ENCODE results near the gene PPM1M. TPM values are rescaled to one million over a fixed set of nuclear protein-coding genes. Genes with fewer than 3 reads are reported as not detected.

Gene PPM1M
- polyA plus RNA-seq, 1 of the 3 experiments (the other 2 are of a cell fraction): 19.2 TPM

DNA sequence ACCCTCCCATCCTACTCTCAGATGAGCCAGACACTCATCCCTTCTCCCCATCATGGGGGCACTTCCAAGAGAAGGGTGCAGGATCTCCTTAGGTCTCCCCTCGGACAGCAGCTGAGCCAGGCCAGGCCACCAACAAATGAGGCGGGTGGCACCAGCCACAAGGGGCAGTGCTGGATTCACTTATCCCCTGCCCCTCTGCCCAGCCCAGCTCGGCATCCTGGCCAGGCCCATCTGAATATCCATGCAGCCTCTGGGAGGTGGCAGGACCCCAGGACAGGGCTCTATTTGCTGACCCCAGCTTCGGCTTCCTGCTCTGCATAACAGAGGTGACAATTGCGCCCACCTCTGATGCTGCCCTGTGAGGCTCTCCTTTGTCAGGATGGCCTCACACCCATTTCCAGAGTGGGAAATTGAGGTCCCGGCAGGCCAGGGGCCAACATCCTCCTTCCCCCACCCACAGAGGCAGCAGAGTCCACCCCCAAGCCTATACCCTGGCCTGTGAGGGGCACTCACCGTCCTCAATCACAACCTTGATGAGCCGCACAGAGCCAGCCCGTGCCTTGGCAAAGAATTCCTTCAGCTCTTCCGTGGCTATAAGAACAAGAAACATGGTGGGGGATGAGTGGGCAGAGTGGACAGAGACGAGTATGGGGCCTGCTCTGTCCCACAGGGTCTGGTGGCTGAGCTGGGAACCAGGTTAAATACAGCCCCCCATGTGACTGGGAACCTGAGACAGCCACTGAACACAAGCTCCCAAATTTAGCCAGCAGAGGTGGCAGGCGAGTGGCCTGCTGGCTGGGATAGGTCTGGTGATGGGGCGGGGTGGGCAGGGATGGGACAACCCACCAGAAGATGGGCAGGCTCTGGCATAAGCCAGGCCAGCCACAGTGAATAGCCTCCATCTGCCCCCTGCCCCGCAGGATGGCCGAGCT, 10.8 kb upstream of the PPM1M start:
- no peak overlapping the region for H3K4me2 ChIP-seq

DNA sequence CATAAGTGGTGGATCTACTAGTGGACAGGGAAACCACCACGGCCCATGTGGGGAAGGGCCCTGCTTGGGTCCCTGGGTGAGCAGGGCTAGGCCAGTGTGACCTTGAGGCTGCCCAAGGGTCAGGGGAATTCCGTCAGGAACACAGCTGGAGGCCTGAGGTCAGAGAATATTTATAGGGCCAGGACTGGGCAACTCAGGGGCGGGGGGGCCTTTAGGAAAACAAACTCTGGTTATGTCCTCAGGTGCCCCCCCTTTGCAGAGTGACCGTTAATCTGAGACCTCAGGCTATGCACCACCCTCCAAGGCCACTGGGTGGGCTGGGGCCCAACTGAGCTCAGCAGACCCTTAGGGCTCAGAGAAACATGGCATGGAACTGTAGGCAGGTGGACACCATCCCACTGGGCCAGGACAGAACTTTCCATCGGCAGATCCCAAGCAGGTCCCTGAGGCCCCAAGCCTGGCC, 9.1 kb upstream of the PPM1M start:
- peak overlapping the region; percentile 89 for H3K4me2 ChIP-seq
- peak overlapping the region in 1 of 2 experiments; percentile 97; a peak in 2 of 4 replicates for H3K4me3 ChIP-seq (ENCODE audit: low read depth in 2 of 2, low read length in 1 of 2)
- POLR2A ChIA-PET: interaction anchor here (4.6 kb wide), 1 partner anchor 42 kb away, joined by 67 read pairs; the partner anchor contains the start of gene WDR82
- WGBS (ENCODE audit: low lambda C conversion rate): 71% methylated on average over 4 of the region's 5 CpGs
- peaks cover 15% of the 10 kb centered on the region for H3F3A ChIP-seq (replicated peaks; ENCODE audit: insufficient read depth)
- H2AFZ ChIP-seq (ENCODE audit: low read depth): no peak overlapping the region
- H3K27me3 ChIP-seq (ENCODE audit: insufficient read depth): no peaks in the 10 kb centered on the region
- CTCF ChIA-PET: interaction anchor here (0.6 to 11.8 kb wide), 10 partner anchors 9 to 380 kb away, joined by 3 to 257 read pairs (median 4); partner anchors contain the start of genes GLYCTK, PPM1M, TLR9 and WDR82
- no peak for TF ChIP-seq FOSL2 (IDR thresholded peaks at IDR 0.05; ENCODE audit: borderline replicate concordance, low read depth)
- TF ChIP-seq, protein P1, sequence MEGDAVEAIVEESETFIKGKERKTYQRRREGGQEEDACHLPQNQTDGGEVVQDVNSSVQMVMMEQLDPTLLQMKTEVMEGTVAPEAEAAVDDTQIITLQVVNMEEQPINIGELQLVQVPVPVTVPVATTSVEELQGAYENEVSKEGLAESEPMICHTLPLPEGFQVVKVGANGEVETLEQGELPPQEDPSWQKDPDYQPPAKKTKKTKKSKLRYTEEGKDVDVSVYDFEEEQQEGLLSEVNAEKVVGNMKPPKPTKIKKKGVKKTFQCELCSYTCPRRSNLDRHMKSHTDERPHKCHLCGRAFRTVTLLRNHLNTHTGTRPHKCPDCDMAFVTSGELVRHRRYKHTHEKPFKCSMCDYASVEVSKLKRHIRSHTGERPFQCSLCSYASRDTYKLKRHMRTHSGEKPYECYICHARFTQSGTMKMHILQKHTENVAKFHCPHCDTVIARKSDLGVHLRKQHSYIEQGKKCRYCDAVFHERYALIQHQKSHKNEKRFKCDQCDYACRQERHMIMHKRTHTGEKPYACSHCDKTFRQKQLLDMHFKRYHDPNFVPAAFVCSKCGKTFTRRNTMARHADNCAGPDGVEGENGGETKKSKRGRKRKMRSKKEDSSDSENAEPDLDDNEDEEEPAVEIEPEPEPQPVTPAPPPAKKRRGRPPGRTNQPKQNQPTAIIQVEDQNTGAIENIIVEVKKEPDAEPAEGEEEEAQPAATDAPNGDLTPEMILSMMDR (IDR thresholded peaks at IDR 0.05): peak; percentile 9; the same call in 1 of the 2 replicates
- peak overlapping the region in 1 of 2 experiments; percentile 96; a peak in 2 of 4 replicates for H3K27ac ChIP-seq (ENCODE audit: low read depth in 2 of 2, low read length in 1 of 2)
- H4K20me1 ChIP-seq (ENCODE audit: insufficient read depth): peaks cover 15% of the 10 kb centered on the region
- DNase-seq: no peak
- peaks cover 84% of the 10 kb centered on the region for H3K79me2 ChIP-seq (ENCODE audit: insufficient read depth)
- no peaks in the 10 kb centered on the region for H3K9me2 ChIP-seq
- H3K9ac ChIP-seq: peak overlapping the region; percentile 83; the same call in 1 of the 2 replicates
- peaks cover 5 to 10% of the 10 kb centered on the region in 2 experiments for H3K36me3 ChIP-seq (replicated peaks in 1 of 2; ENCODE audit: control insufficient read depth in 1 of 2, insufficient read depth in 2 of 2, low read length in 1 of 2)
- peaks cover 8 to 50% of the 10 kb centered on the region in 2 experiments for H3K4me1 ChIP-seq (ENCODE audit: control insufficient read depth in 1 of 2, insufficient read depth in 2 of 2, low read depth in 1 of 2, low read length in 1 of 2)
- H3K9me3 ChIP-seq: no peaks in the 10 kb centered on the region

More for the DNA sequence above, 10.8 kb upstream of the PPM1M start:
- H3K9me2 ChIP-seq: no peaks in the 10 kb centered on the region
- no peaks in the 10 kb centered on the region for H3K27me3 ChIP-seq (ENCODE audit: insufficient read depth)
- CTCF ChIA-PET: interaction anchor here (0.6 to 11.8 kb wide), 9 partner anchors 11 to 231 kb away, joined by 3 to 257 read pairs (median 3); partner anchors contain the start of genes PPM1M, TLR9 and WDR82
- no peak overlapping the region; a peak in 1 of 4 replicates for H3K27ac ChIP-seq (ENCODE audit: low read depth in 2 of 2, low read length in 1 of 2)
- POLR2A ChIA-PET: interaction anchor here (1.1 kb wide), 1 partner anchor 45 kb away, joined by 4 read pairs; no protein-coding TSS in a partner anchor
- no peak for DNase-seq
- no peak overlapping the region for H3K4me3 ChIP-seq (ENCODE audit: low read depth in 2 of 2, low read length in 1 of 2)
- peaks cover 23% of the 10 kb centered on the region for H4K20me1 ChIP-seq (ENCODE audit: insufficient read depth)
- peaks cover 80% of the 10 kb centered on the region for H3K79me2 ChIP-seq (ENCODE audit: insufficient read depth)
- H2AFZ ChIP-seq (ENCODE audit: low read depth): no peak overlapping the region
- H3F3A ChIP-seq (replicated peaks; ENCODE audit: insufficient read depth): peaks cover 12% of the 10 kb centered on the region
- WGBS (ENCODE audit: low lambda C conversion rate): 98% methylated on average over 13 of the region's 15 CpGs
- no peak for TF ChIP-seq MXI1 (IDR thresholded peaks at IDR 0.05; ENCODE audit: low read depth, low read length)
- no peak for TF ChIP-seq JUND (IDR thresholded peaks at IDR 0.05)
- H3K9ac ChIP-seq: no peak overlapping the region
- H3K9me3 ChIP-seq: no peaks in the 10 kb centered on the region
- peaks cover 8 to 35% of the 10 kb centered on the region in 2 experiments; a peak in 3 of 4 replicates for H3K4me1 ChIP-seq (ENCODE audit: control insufficient read depth in 1 of 2, insufficient read depth in 2 of 2, low read depth in 1 of 2, low read length in 1 of 2)
- H3K36me3 ChIP-seq (replicated peaks in 1 of 2; ENCODE audit: control insufficient read depth in 1 of 2, insufficient read depth in 2 of 2, low read length in 1 of 2): peaks cover 16 to 27% of the 10 kb centered on the region in 2 experiments

All from SK-N-SH (cell line).